ENCODE results near the gene CCDC18.

Gene CCDC18

GRCh38 chr1:93253516-93253915 lies 73.0 kb downstream of the CCDC18 start (continued):
- TF ChIP-seq PRDM10 (tag by site-specific recombination; IDR thresholded peaks at IDR 0.05) (peak; percentile 90), ZNF202 (tag by site-specific recombination; IDR thresholded peaks at IDR 0.05; ENCODE audit: borderline replicate concordance) (no peak)
- TF ChIP-seq, protein P1, sequence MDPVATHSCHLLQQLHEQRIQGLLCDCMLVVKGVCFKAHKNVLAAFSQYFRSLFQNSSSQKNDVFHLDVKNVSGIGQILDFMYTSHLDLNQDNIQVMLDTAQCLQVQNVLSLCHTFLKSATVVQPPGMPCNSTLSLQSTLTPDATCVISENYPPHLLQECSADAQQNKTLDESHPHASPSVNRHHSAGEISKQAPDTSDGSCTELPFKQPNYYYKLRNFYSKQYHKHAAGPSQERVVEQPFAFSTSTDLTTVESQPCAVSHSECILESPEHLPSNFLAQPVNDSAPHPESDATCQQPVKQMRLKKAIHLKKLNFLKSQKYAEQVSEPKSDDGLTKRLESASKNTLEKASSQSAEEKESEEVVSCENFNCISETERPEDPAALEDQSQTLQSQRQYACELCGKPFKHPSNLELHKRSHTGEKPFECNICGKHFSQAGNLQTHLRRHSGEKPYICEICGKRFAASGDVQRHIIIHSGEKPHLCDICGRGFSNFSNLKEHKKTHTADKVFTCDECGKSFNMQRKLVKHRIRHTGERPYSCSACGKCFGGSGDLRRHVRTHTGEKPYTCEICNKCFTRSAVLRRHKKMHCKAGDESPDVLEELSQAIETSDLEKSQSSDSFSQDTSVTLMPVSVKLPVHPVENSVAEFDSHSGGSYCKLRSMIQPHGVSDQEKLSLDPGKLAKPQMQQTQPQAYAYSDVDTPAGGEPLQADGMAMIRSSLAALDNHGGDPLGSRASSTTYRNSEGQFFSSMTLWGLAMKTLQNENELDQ (tag by site-specific recombination; IDR thresholded peaks at IDR 0.05; ENCODE audit: low read depth): no peak
- TF ChIP-seq, protein P2, sequence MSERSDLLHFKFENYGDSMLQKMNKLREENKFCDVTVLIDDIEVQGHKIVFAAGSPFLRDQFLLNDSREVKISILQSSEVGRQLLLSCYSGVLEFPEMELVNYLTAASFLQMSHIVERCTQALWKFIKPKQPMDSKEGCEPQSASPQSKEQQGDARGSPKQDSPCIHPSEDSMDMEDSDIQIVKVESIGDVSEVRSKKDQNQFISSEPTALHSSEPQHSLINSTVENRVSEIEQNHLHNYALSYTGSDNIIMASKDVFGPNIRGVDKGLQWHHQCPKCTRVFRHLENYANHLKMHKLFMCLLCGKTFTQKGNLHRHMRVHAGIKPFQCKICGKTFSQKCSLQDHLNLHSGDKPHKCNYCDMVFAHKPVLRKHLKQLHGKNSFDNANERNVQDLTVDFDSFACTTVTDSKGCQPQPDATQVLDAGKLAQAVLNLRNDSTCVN (tag by site-specific recombination; optimal IDR thresholded peaks at IDR 0.05): no peak

- TF ChIP-seq ZNF843 (tag by site-specific recombination; IDR thresholded peaks at IDR 0.05) (no peak), ZNF324 (tag by site-specific recombination; IDR thresholded peaks at IDR 0.05) (no peak), ZNF514 (tag by site-specific recombination; IDR thresholded peaks at IDR 0.05) (no peak), ZNF211 (tag by site-specific recombination; IDR thresholded peaks at IDR 0.05; ENCODE audit: low read depth) (no peak), ZNF366 (tag by site-specific recombination; conservative IDR thresholded peaks at IDR 0.05) (no peak), ZNF830 (tag by site-specific recombination; IDR thresholded peaks at IDR 0.05; ENCODE audit: low read depth) (no peak), ZNF391 (tag by site-specific recombination; IDR thresholded peaks at IDR 0.05; ENCODE audit: borderline replicate concordance, low read depth) (no peak), ZNF350 (tag by site-specific recombination; IDR thresholded peaks at IDR 0.05) (no peak), ZNF692 (tag by site-specific recombination; IDR thresholded peaks at IDR 0.05) (0 out of 2 replicates have a peak, but pooled peaks have one; percentile 21), PRDM1 (tag by site-specific recombination; IDR thresholded peaks at IDR 0.05) (peak; percentile 43; the same call in 1 of the 2 replicates), ZNF10 (tag by site-specific recombination; IDR thresholded peaks at IDR 0.05) (no peak), RBAK (tag by site-specific recombination; IDR thresholded peaks at IDR 0.05) (no peak)
- TF ChIP-seq, protein P3, sequence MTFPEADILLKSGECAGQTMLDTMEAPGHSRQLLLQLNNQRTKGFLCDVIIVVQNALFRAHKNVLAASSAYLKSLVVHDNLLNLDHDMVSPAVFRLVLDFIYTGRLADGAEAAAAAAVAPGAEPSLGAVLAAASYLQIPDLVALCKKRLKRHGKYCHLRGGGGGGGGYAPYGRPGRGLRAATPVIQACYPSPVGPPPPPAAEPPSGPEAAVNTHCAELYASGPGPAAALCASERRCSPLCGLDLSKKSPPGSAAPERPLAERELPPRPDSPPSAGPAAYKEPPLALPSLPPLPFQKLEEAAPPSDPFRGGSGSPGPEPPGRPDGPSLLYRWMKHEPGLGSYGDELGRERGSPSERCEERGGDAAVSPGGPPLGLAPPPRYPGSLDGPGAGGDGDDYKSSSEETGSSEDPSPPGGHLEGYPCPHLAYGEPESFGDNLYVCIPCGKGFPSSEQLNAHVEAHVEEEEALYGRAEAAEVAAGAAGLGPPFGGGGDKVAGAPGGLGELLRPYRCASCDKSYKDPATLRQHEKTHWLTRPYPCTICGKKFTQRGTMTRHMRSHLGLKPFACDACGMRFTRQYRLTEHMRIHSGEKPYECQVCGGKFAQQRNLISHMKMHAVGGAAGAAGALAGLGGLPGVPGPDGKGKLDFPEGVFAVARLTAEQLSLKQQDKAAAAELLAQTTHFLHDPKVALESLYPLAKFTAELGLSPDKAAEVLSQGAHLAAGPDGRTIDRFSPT (tag by site-specific recombination; IDR thresholded peaks at IDR 0.05): peak; percentile 55
- TF ChIP-seq, protein P4, sequence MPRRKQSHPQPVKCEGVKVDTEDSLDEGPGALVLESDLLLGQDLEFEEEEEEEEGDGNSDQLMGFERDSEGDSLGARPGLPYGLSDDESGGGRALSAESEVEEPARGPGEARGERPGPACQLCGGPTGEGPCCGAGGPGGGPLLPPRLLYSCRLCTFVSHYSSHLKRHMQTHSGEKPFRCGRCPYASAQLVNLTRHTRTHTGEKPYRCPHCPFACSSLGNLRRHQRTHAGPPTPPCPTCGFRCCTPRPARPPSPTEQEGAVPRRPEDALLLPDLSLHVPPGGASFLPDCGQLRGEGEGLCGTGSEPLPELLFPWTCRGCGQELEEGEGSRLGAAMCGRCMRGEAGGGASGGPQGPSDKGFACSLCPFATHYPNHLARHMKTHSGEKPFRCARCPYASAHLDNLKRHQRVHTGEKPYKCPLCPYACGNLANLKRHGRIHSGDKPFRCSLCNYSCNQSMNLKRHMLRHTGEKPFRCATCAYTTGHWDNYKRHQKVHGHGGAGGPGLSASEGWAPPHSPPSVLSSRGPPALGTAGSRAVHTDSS (tag by site-specific recombination; IDR thresholded peaks at IDR 0.05): peak; percentile 91
- CTCF ChIA-PET: interaction anchor here (1.5 kb wide), 1 partner anchor 17 kb away, joined by 4 read pairs; no protein-coding TSS in a partner anchor
Measured at GRCh38 chr1:93255222-93256079, 74.9 kb downstream of the CCDC18 start.

More at GRCh38 chr1:93255222-93256079, 74.9 kb downstream of the CCDC18 start:
- Histone ChIP-seq H3K36me3 (ENCODE audit: control insufficient read depth in 2 of 2, insufficient read depth in 1 of 2, low read length in 2 of 2) (peaks cover 7 to 20% of the 10 kb centered on the region in 2 experiments), H3K27ac (ENCODE audit: extremely low read depth, low read depth, low read length) (no peak overlapping the region), H3K4me3 (ENCODE audit: low read depth, low read length) (no peak overlapping the region), H3K4me1 (ENCODE audit: control insufficient read depth, insufficient read depth, low read length) (no peaks in the 10 kb centered on the region), H3K9me3 (ENCODE audit: control insufficient read depth, insufficient read depth, low read depth, low read length) (no peaks in the 10 kb centered on the region)
- POLR2A ChIA-PET: no interaction called here
